Endodermal cell (in vitro differentiated cells): ENCODE data around the gene RHEB. TPM values are rescaled to one million over a fixed set of nuclear protein-coding genes. Genes with fewer than 3 reads are reported as not detected.
A peak's percentile ranks its signal among the peaks of the same experiment; 100 is the strongest.

Experiments used
- DNase-seq: peaks from one replicate; pipeline ENCODE4 v3.0.0-alpha.2; 2017
- H3K27ac ChIP-seq: 2 replicates; pipeline ENCODE4 v1.5.1; 2013; ENCODE audit warnings: mild to moderate bottlenecking, low read depth, low read length, moderate library complexity
- H3K27me3 ChIP-seq: 2 replicates; pipeline ENCODE4 v1.6.1; 2013; ENCODE audit warnings: mild to moderate bottlenecking, low read length, moderate library complexity; ENCODE audit not compliant: insufficient read depth, control insufficient read depth, poor library complexity, severe bottlenecking
- H3K36me3 ChIP-seq: 2 replicates; pipeline ENCODE4 v1.7.0; 2013; ENCODE audit warnings: mild to moderate bottlenecking, low read length, moderate library complexity; ENCODE audit not compliant: control insufficient read depth, insufficient read depth
- H3K4me1 ChIP-seq: one replicate; pipeline ENCODE4 v1.7.0; 2013; ENCODE audit warnings: low read length; ENCODE audit not compliant: control insufficient read depth, insufficient read depth
- H3K4me3 ChIP-seq: 2 replicates; pipeline ENCODE4 v1.5.1; 2013; ENCODE audit warnings: mild to moderate bottlenecking, low read length, moderate library complexity
- H3K9ac ChIP-seq: 2 replicates; pipeline ENCODE4 v1.6.1; 2013; ENCODE audit warnings: mild to moderate bottlenecking, low read length, moderate library complexity; ENCODE audit not compliant: poor library complexity, severe bottlenecking; ENCODE audit errors: extremely low read depth
- H3K9me3 ChIP-seq: 2 replicates; pipeline ENCODE4 v1.6.1; 2013; ENCODE audit warnings: mild to moderate bottlenecking, low read length, moderate library complexity; ENCODE audit not compliant: control insufficient read depth
- H3K27ac Mint-ChIP-seq: 2 replicates; pipeline ENCODE4 v1.8.0; 2020; ENCODE audit warnings: mixed read lengths
- H3K27me3 Mint-ChIP-seq: 2 replicates; pipeline ENCODE4 v1.8.0; 2021; ENCODE audit warnings: mild to moderate bottlenecking, mixed read lengths; ENCODE audit not compliant: insufficient read depth
- H3K36me3 Mint-ChIP-seq: 2 replicates; pipeline ENCODE4 v1.8.0; 2020; ENCODE audit warnings: low read depth, mixed read lengths
- H3K4me1 Mint-ChIP-seq: 2 replicates; pipeline ENCODE4 v1.8.0; 2020; ENCODE audit warnings: mixed read lengths
- H3K4me3 Mint-ChIP-seq: 2 replicates; pipeline ENCODE4 v1.8.0; 2020; ENCODE audit warnings: mild to moderate bottlenecking, moderate library complexity, mixed read lengths
- H3K9me3 Mint-ChIP-seq: 2 replicates; pipeline ENCODE4 v1.8.0; 2020; ENCODE audit warnings: mild to moderate bottlenecking, mixed read lengths
- WGBS, 2 experiments: methylation state at CpG; one replicate each; pipeline versions ENCODE4 v1.1.5 to v1.1.7; 2013; ENCODE audit warnings: missing lambda C conversion rate in 2 of 2, mixed read lengths in 1 of 2; ENCODE audit not compliant: insufficient coverage in 1 of 2, insufficient read length in 1 of 2; 5-methylcytosine and 5-hydroxymethylcytosine counted together
- total RNA-seq, 2 donors: library from RNA; stranded (reverse); fragmentation: NEBNext Ultra II Directional in 1 of 2; extraction: Animal tissue kit (Norgen Biotek cat#: 25700) in 1 of 2; gene quantifications; 2 replicates in 1 of 2; 3 replicates in 1 of 2; pipeline ENCODE4 v1.2.1, GENCODE V29; 2021
- TF ChIP-seq, protein P1 (sequence below): fragments of 200-600 bp; sonication (generic); conservative IDR thresholded peaks from 2 replicates; pipeline ENCODE4 v1.5.0; 2021; ENCODE audit warnings: antibody characterized with exemption, mild to moderate bottlenecking

RHEB gene
- total RNA-seq, 2 donors from 2014 or later, result 108 to 113 TPM

DNA sequence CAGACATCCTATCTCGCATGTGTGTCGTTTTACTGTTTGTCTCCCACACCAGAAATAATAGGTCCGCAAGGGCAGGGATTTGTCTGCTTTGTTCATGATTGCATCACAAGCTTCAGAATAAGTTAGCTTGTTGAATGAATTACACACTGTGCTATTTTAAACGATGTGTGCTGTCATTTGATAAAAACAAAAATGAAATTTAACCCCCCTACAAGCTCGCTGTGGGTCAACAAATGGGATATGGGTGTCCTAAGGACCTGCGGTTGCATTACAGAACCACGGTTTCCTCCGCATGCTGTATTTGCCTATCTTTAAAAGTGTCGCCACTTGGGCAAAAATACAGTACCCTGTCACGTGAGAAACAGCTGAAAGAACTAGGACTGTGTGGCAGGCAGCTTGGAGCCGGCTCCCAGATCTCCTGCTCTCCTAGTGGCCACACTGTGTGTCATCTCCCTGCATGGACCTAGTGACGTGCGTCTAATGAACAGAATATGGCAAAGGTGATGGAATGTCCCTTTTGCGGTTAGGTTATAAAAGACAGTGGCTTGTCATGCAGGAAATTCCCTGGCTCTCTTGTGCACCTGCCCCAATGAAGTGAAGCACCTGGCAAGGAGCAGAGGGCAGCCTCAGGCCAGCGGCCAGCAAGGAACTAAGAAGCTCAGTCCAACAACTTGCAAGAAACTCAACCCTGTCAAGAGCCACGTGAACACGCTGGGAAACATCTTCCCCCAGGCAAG, 46.9 kb downstream of the RHEB start:
- H3K4me3 ChIP-seq, result no peak overlapping the region
- peaks cover 19% of the 10 kb centered on the region for H3K4me1 Mint-ChIP-seq
- TF ChIP-seq, protein P1, sequence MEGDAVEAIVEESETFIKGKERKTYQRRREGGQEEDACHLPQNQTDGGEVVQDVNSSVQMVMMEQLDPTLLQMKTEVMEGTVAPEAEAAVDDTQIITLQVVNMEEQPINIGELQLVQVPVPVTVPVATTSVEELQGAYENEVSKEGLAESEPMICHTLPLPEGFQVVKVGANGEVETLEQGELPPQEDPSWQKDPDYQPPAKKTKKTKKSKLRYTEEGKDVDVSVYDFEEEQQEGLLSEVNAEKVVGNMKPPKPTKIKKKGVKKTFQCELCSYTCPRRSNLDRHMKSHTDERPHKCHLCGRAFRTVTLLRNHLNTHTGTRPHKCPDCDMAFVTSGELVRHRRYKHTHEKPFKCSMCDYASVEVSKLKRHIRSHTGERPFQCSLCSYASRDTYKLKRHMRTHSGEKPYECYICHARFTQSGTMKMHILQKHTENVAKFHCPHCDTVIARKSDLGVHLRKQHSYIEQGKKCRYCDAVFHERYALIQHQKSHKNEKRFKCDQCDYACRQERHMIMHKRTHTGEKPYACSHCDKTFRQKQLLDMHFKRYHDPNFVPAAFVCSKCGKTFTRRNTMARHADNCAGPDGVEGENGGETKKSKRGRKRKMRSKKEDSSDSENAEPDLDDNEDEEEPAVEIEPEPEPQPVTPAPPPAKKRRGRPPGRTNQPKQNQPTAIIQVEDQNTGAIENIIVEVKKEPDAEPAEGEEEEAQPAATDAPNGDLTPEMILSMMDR, result peak; percentile 32

DNA sequence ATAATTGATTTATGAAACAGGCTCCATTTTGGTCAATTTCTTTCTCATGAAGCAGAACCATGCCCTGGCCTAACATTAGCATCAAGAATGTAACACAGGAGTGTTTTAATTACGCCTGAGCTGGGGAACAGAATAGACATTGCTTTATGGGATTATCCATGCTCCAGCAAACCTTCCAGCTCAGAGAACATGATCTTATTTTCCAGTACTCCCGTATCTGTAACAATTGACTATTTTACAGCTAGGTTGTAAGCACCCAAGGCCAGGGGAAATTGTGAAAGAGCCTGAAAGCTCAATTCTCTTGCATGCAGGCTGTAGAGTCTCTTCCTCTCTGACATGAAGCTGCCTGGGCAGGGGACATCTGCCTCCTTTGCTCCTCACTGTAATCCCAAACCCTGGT, 49.0 kb downstream of the RHEB start:
- 76 to 96% methylated on average over 2 of the region's 2 CpGs for WGBS, 2 experiments
- H3K4me1 Mint-ChIP-seq, result peaks cover 19% of the 10 kb centered on the region
- DNase-seq, result peak; percentile 38

More for the DNA sequence above, 46.9 kb downstream of the RHEB start:
- Mint-ChIP-seq H3K9me3 (no peaks in the 10 kb centered on the region), H3K27me3 (no peaks in the 10 kb centered on the region), H3K36me3 (peaks cover 79% of the 10 kb centered on the region), H3K27ac (peak overlapping the region; percentile 82), H3K4me3 (no peak overlapping the region)
- Histone ChIP-seq H3K9me3 (no peaks in the 10 kb centered on the region), H3K27ac (no peak overlapping the region), H3K4me1 (no peaks in the 10 kb centered on the region), H3K36me3 (peaks cover 92% of the 10 kb centered on the region), H3K27me3 (no peaks in the 10 kb centered on the region), H3K9ac (no peak overlapping the region)
- 92 to 97% methylated on average over 14 to 17 of the region's 17 CpGs for WGBS, 2 experiments
- DNase-seq, result peak; percentile 46

GRCh38 chr7:151469281-151469680, 50.4 kb downstream of the RHEB start:
- 99 to 100% methylated on average over 3 to 5 of the region's 5 CpGs for WGBS, 2 experiments
- Mint-ChIP-seq H3K4me3 (no peak overlapping the region), H3K9me3 (no peaks in the 10 kb centered on the region), H3K4me1 (peaks cover 19% of the 10 kb centered on the region), H3K27me3 (no peaks in the 10 kb centered on the region), H3K27ac (no peak overlapping the region), H3K36me3 (peaks cover 88% of the 10 kb centered on the region)
- Histone ChIP-seq H3K4me3 (no peak overlapping the region), H3K27ac (no peak overlapping the region), H3K9me3 (no peaks in the 10 kb centered on the region), H3K9ac (no peak overlapping the region), H3K36me3 (peaks cover 89% of the 10 kb centered on the region), H3K27me3 (no peaks in the 10 kb centered on the region), H3K4me1 (no peaks in the 10 kb centered on the region)
- no peak for DNase-seq
- TF ChIP-seq, protein P1, result no peak

More for the DNA sequence above, 49.0 kb downstream of the RHEB start:
- Histone ChIP-seq H3K4me3 (no peak overlapping the region), H3K9me3 (no peaks in the 10 kb centered on the region), H3K27me3 (no peaks in the 10 kb centered on the region), H3K9ac (no peak overlapping the region), H3K36me3 (peaks cover 90% of the 10 kb centered on the region), H3K27ac (no peak overlapping the region), H3K4me1 (no peaks in the 10 kb centered on the region)
- peak overlapping the region; percentile 48 for H3K27ac Mint-ChIP-seq
- peaks cover 82% of the 10 kb centered on the region for H3K36me3 Mint-ChIP-seq
- no peak overlapping the region for H3K4me3 Mint-ChIP-seq
- no peaks in the 10 kb centered on the region for H3K27me3 Mint-ChIP-seq
- no peaks in the 10 kb centered on the region for H3K9me3 Mint-ChIP-seq
- TF ChIP-seq, protein P1, result no peak
